ENCODE results near the gene RAG1. TPM values are rescaled to one million over a fixed set of nuclear protein-coding genes. Genes with fewer than 3 reads are reported as not detected.

The RAG1 gene
- total RNA-seq, 2 donors from 2014 or later: 0.25 to 0.55 TPM

- H3K9me3 Mint-ChIP-seq: no peaks in the 10 kb centered on the region
- H3K27me3 Mint-ChIP-seq: peaks cover 3 to 8% of the 10 kb centered on the region in 2 donors
- no peaks in the 10 kb centered on the region for H3K36me3 Mint-ChIP-seq
Observed at GRCh38 chr11:36623494-36623893, 55.7 kb downstream of the RAG1 start.

DNA sequence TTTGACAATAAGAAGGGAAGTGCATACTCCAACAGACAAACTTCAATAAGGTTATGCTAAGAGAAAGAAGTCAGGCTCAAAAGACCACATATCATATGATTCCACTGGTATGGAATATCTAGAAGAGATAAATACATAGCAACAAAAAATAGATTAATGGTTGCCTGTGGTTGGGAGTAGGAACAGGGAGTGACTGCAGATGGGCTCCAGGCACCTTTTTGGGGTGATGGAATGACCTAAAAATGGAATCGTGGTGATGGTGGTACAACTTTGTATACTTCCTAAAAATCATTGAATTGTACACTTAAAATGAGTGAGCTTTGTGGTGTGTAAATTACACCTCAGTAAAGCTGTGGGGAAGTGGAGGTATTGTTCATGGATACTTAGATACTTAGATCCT lies 59.2 kb downstream of the RAG1 start:
- DNase-seq (ENCODE audit: low spot score) (no peak), ATAC-seq (no peak)
- Mint-ChIP-seq H3K4me1 (ENCODE audit: low read depth in 2 of 2) (no peaks in the 10 kb centered on the region), H3K36me3 (no peaks in the 10 kb centered on the region), H3K27ac (no peak overlapping the region), H3K9me3 (no peaks in the 10 kb centered on the region), H3K4me3 (no peak overlapping the region), H3K27me3 (peaks cover 0 to 2% of the 10 kb centered on the region in 2 donors)

More at GRCh38 chr11:36623494-36623893, 55.7 kb downstream of the RAG1 start:
- H3K27ac Mint-ChIP-seq: no peak overlapping the region
- H3K4me3 Mint-ChIP-seq: no peak overlapping the region
- DNase-seq (ENCODE audit: low spot score) (no peak), ATAC-seq (no peak)
- peaks cover 3 to 12% of the 10 kb centered on the region in 2 donors for H3K4me1 Mint-ChIP-seq (ENCODE audit: low read depth in 2 of 2)

- no peaks in the 10 kb centered on the region for H3K36me3 Mint-ChIP-seq
- H3K27ac Mint-ChIP-seq: no peak overlapping the region
- DNase-seq (ENCODE audit: low spot score) (no peak), ATAC-seq (no peak)
- H3K4me3 Mint-ChIP-seq: no peak overlapping the region
- H3K4me1 Mint-ChIP-seq (ENCODE audit: low read depth in 2 of 2): no peaks in the 10 kb centered on the region
- peaks cover 0 to 2% of the 10 kb centered on the region in 2 donors for H3K27me3 Mint-ChIP-seq
- no peaks in the 10 kb centered on the region for H3K9me3 Mint-ChIP-seq
Observed at GRCh38 chr11:36627471-36627870, 59.7 kb downstream of the RAG1 start.

- no peaks in the 10 kb centered on the region for H3K9me3 Mint-ChIP-seq
- H3K4me3 Mint-ChIP-seq: no peak overlapping the region
- no peaks in the 10 kb centered on the region for H3K4me1 Mint-ChIP-seq (ENCODE audit: low read depth in 2 of 2)
- no peak overlapping the region for H3K27ac Mint-ChIP-seq
- peaks cover 0 to 2% of the 10 kb centered on the region in 2 donors for H3K27me3 Mint-ChIP-seq
- DNase-seq (ENCODE audit: low spot score) (no peak), ATAC-seq (no peak)
- no peaks in the 10 kb centered on the region for H3K36me3 Mint-ChIP-seq
Observed at GRCh38 chr11:36628141-36628540, 60.3 kb downstream of the RAG1 start.

DNA sequence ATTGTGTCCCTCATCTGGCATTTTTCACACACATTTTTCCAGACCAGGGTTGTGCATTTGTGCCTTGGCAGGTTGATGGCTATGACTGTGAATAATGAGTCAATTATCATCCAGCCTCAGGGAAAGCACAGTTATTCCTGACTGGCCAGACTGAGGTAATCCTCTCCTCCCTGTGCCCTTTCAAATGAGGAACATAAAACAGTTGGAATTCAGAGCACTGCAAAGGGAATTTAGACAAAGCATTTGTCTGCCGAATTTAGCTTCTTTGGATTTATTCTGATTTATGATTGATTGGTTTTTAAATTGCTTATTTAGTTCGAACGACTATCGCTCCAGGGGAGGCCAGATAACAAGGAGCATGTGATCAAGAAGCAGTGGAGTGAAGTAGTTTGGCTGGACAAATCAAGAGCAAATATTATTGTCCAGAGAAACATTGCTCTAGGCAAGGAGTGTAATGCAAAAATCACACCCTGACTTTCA lies 61.0 kb downstream of the RAG1 start:
- Mint-ChIP-seq H3K4me3 (no peak overlapping the region), H3K4me1 (ENCODE audit: low read depth in 2 of 2) (no peaks in the 10 kb centered on the region), H3K27me3 (peaks cover 2 to 3% of the 10 kb centered on the region in 2 donors), H3K9me3 (no peaks in the 10 kb centered on the region), H3K27ac (no peak overlapping the region), H3K36me3 (no peaks in the 10 kb centered on the region)
- DNase-seq (ENCODE audit: low spot score): no peak
- no peak for ATAC-seq

Other genes with a start within 250 kb of the RAG1 start
- gene TRAF6, start 57.7 kb upstream of the RAG1 start, total RNA-seq: 10 to 100 TPM; 15.3 to 25.3 TPM
- gene IFTAP, start 26.5 kb downstream of the RAG1 start, total RNA-seq: 1 to 10 TPM in 1 of 2 donors, under 1 TPM in 1; 0.89 to 2.2 TPM
- gene RAG2, start 30.2 kb downstream of the RAG1 start, total RNA-seq: not detected

Measured in natural killer cell treated with Interleukin-12 subunit alpha and Interleukin-12 subunit beta and Interleukin-15 and Interleukin-18, amount 100 ng/mL, for 72 hours (primary cell).